B cell (primary cell): ENCODE data around the gene FAM25G.
"Not testable (repeated sequence)": the region's sequence is repeated elsewhere in the genome, so short reads cannot be mapped to it uniquely, and the experiment has no call there.

Experiments used
- CTCF ChIP-seq: fragments of 200-600 bp; IDR thresholded peaks from one replicate; pipeline ENCODE4 v1.8.0; 2022; ENCODE audit warnings: antibody characterized with exemption, mild to moderate bottlenecking
- EZH2 ChIP-seq: IDR thresholded peaks from 2 replicates; pipeline ENCODE4 v1.6.1; 2012; ENCODE audit warnings: borderline replicate concordance, low read depth, mild to moderate bottlenecking, moderate library complexity, low read length; ENCODE audit not compliant: insufficient read depth, poor library complexity, severe bottlenecking

- TF ChIP-seq EZH2, CTCF: not testable (repeated sequence)
These were observed 36.0 kb downstream of the FAM25G start for GRCh38 chr10:47455350-47456078.
